Dendritic cell treated with granulocyte-macrophage colony-stimulating factor and Interleukin-4, amounts not matched to agents 40 ng/mL and 50 ng/mL, for 4 days (primary cell): ENCODE results near the gene SH3PXD2A.

Experiments
- H3K27ac Mint-ChIP-seq: one replicate; pipeline ENCODE4 v1.8.0; 2022; ENCODE audit warnings: mild to moderate bottlenecking, mixed read lengths
- H3K27me3 Mint-ChIP-seq: one replicate; pipeline ENCODE4 v1.8.0; 2022; ENCODE audit warnings: mild to moderate bottlenecking, mixed read lengths
- H3K36me3 Mint-ChIP-seq: one replicate; pipeline ENCODE4 v1.8.0; 2022; ENCODE audit warnings: low read depth, mixed read lengths
- H3K4me1 Mint-ChIP-seq: one replicate; pipeline ENCODE4 v1.8.0; 2022; ENCODE audit warnings: low read depth, mixed read lengths
- H3K4me3 Mint-ChIP-seq: one replicate; pipeline ENCODE4 v1.8.0; 2022; ENCODE audit warnings: mild to moderate bottlenecking, moderate library complexity, mixed read lengths
- H3K9me3 Mint-ChIP-seq: one replicate; pipeline ENCODE4 v1.8.0; 2022; ENCODE audit warnings: mixed read lengths
- intact Hi-C: fragments of 100-400 bp; cut with micrococcal nuclease; formaldehyde crosslinking; loops from one replicate; pipeline ENCODE4 v1.15.0; 2022

The SH3PXD2A gene

GRCh38 chr10:103699611-103700435, 155.6 kb downstream of the SH3PXD2A start:
- no peak overlapping the region for H3K27ac Mint-ChIP-seq
- intact Hi-C loops = no loop called here
- H3K4me3 Mint-ChIP-seq = no peak overlapping the region
- peaks cover 8% of the 10 kb centered on the region for H3K4me1 Mint-ChIP-seq
- H3K36me3 Mint-ChIP-seq = no peaks in the 10 kb centered on the region
- H3K27me3 Mint-ChIP-seq = peaks cover 13% of the 10 kb centered on the region
- no peaks in the 10 kb centered on the region for H3K9me3 Mint-ChIP-seq

- Mint-ChIP-seq H3K9me3 (no peaks in the 10 kb centered on the region), H3K27ac (no peak overlapping the region), H3K4me3 (no peak overlapping the region), H3K4me1 (peaks cover 15% of the 10 kb centered on the region), H3K36me3 (no peaks in the 10 kb centered on the region), H3K27me3 (peaks cover 29% of the 10 kb centered on the region)
- intact Hi-C loops = no loop called here
Measured at GRCh38 chr10:103698266-103698665, 157.1 kb downstream of the SH3PXD2A start.

- H3K4me1 Mint-ChIP-seq = peaks cover 16% of the 10 kb centered on the region
- no peak overlapping the region for H3K4me3 Mint-ChIP-seq
- H3K27me3 Mint-ChIP-seq = peaks cover 31% of the 10 kb centered on the region
- H3K27ac Mint-ChIP-seq = no peak overlapping the region
- intact Hi-C loops = no loop called here
- H3K9me3 Mint-ChIP-seq = no peaks in the 10 kb centered on the region
- H3K36me3 Mint-ChIP-seq = no peaks in the 10 kb centered on the region
Measured at GRCh38 chr10:103697787-103698186, 157.6 kb downstream of the SH3PXD2A start.

GRCh38 chr10:103696411-103697145, 158.8 kb downstream of the SH3PXD2A start:
- Mint-ChIP-seq H3K36me3 (no peaks in the 10 kb centered on the region), H3K27me3 (peaks cover 42% of the 10 kb centered on the region), H3K27ac (no peak overlapping the region), H3K9me3 (no peaks in the 10 kb centered on the region), H3K4me3 (no peak overlapping the region), H3K4me1 (peaks cover 21% of the 10 kb centered on the region)
- intact Hi-C loops = no loop called here

- H3K27ac Mint-ChIP-seq = no peak overlapping the region
- intact Hi-C loops = no loop called here
- no peaks in the 10 kb centered on the region for H3K9me3 Mint-ChIP-seq
- no peak overlapping the region for H3K4me3 Mint-ChIP-seq
- no peaks in the 10 kb centered on the region for H3K36me3 Mint-ChIP-seq
- peaks cover 45% of the 10 kb centered on the region for H3K27me3 Mint-ChIP-seq
- peaks cover 23% of the 10 kb centered on the region for H3K4me1 Mint-ChIP-seq
Measured at GRCh38 chr10:103696094-103696410, 159.3 kb downstream of the SH3PXD2A start.

GRCh38 chr10:103695584-103696005, 159.8 kb downstream of the SH3PXD2A start:
- Mint-ChIP-seq H3K36me3 (no peaks in the 10 kb centered on the region), H3K9me3 (no peaks in the 10 kb centered on the region), H3K27ac (no peak overlapping the region), H3K4me1 (peaks cover 23% of the 10 kb centered on the region), H3K27me3 (peaks cover 50% of the 10 kb centered on the region), H3K4me3 (no peak overlapping the region)
- intact Hi-C loops = no loop called here

GRCh38 chr10:103693812-103694205, 161.6 kb downstream of the SH3PXD2A start:
- H3K4me1 Mint-ChIP-seq = peaks cover 23% of the 10 kb centered on the region
- H3K27me3 Mint-ChIP-seq = peaks cover 58% of the 10 kb centered on the region
- H3K9me3 Mint-ChIP-seq = no peaks in the 10 kb centered on the region
- H3K4me3 Mint-ChIP-seq = no peak overlapping the region
- intact Hi-C loops = no loop called here
- no peak overlapping the region for H3K27ac Mint-ChIP-seq
- no peaks in the 10 kb centered on the region for H3K36me3 Mint-ChIP-seq

GRCh38 chr10:103692952-103693811, 162.2 kb downstream of the SH3PXD2A start:
- intact Hi-C loops = no loop called here
- Mint-ChIP-seq H3K27me3 (peaks cover 58% of the 10 kb centered on the region), H3K27ac (no peak overlapping the region), H3K9me3 (no peaks in the 10 kb centered on the region), H3K4me1 (peaks cover 23% of the 10 kb centered on the region), H3K36me3 (no peaks in the 10 kb centered on the region), H3K4me3 (peak overlapping the region; percentile 54)

GRCh38 chr10:103692436-103692951, 162.9 kb downstream of the SH3PXD2A start:
- no peak overlapping the region for H3K4me3 Mint-ChIP-seq
- H3K4me1 Mint-ChIP-seq = peaks cover 23% of the 10 kb centered on the region
- intact Hi-C loops = no loop called here
- no peaks in the 10 kb centered on the region for H3K9me3 Mint-ChIP-seq
- no peak overlapping the region for H3K27ac Mint-ChIP-seq
- peaks cover 58% of the 10 kb centered on the region for H3K27me3 Mint-ChIP-seq
- H3K36me3 Mint-ChIP-seq = no peaks in the 10 kb centered on the region

- Mint-ChIP-seq H3K36me3 (no peaks in the 10 kb centered on the region), H3K4me3 (no peak overlapping the region), H3K4me1 (peaks cover 23% of the 10 kb centered on the region), H3K27ac (no peak overlapping the region), H3K9me3 (no peaks in the 10 kb centered on the region), H3K27me3 (peaks cover 60% of the 10 kb centered on the region)
- intact Hi-C loops = no loop called here
Measured at GRCh38 chr10:103691723-103692435, 163.5 kb downstream of the SH3PXD2A start.

GRCh38 chr10:103691267-103691666, 164.1 kb downstream of the SH3PXD2A start:
- peaks cover 17% of the 10 kb centered on the region for H3K4me1 Mint-ChIP-seq
- no peaks in the 10 kb centered on the region for H3K36me3 Mint-ChIP-seq
- H3K27ac Mint-ChIP-seq = no peak overlapping the region
- no peaks in the 10 kb centered on the region for H3K9me3 Mint-ChIP-seq
- intact Hi-C loops = no loop called here
- no peak overlapping the region for H3K4me3 Mint-ChIP-seq
- peaks cover 60% of the 10 kb centered on the region for H3K27me3 Mint-ChIP-seq

GRCh38 chr10:103690281-103690680, 165.1 kb downstream of the SH3PXD2A start:
- no peak overlapping the region for H3K4me3 Mint-ChIP-seq
- peaks cover 15% of the 10 kb centered on the region for H3K4me1 Mint-ChIP-seq
- no peaks in the 10 kb centered on the region for H3K9me3 Mint-ChIP-seq
- H3K27ac Mint-ChIP-seq = no peak overlapping the region
- intact Hi-C loops = no loop called here
- H3K27me3 Mint-ChIP-seq = peaks cover 59% of the 10 kb centered on the region
- no peaks in the 10 kb centered on the region for H3K36me3 Mint-ChIP-seq

GRCh38 chr10:103688491-103688890, 166.9 kb downstream of the SH3PXD2A start:
- H3K4me1 Mint-ChIP-seq = peaks cover 17% of the 10 kb centered on the region
- H3K27ac Mint-ChIP-seq = no peak overlapping the region

More at GRCh38 chr10:103688491-103688890, 166.9 kb downstream of the SH3PXD2A start:
- intact Hi-C loops = no loop called here
- Mint-ChIP-seq H3K27me3 (peaks cover 42% of the 10 kb centered on the region), H3K36me3 (no peaks in the 10 kb centered on the region), H3K9me3 (no peaks in the 10 kb centered on the region), H3K4me3 (no peak overlapping the region)
